Caki2 (cell line): ENCODE measurements around the gene OLFM4. TPM values are rescaled to one million over a fixed set of nuclear protein-coding genes. Genes with fewer than 3 reads are reported as not detected.
"Not testable (repeated sequence)": the region's sequence is repeated elsewhere in the genome, so short reads cannot be mapped to it uniquely, and the experiment has no call there.

Experiments
- DNase-seq: peaks from one replicate; pipeline ENCODE4 v3.0.0-alpha.2; 2015; ENCODE audit warnings: low read depth
- in situ Hi-C: cut with HindIII; loops from 2 replicates; pipeline ENCODE4 v1.10.0; 2016; ENCODE audit warnings: low sequenced_read_pairs, low pct_unique_long_range_greater_than_20kb, mixed read lengths
- total RNA-seq: library from RNA; depleted of rRNA; stranded (reverse); fragments of >200 nt; shearing (Covaris generic); gene quantifications from 2 replicates; pipeline ENCODE4 v1.2.3, GENCODE V29; 2014; ENCODE audit warnings: low replicate concordance

The OLFM4 gene
- total RNA-seq, 1 experiment from 2014 or later, result not detected

- DNase-seq, result no peak
- in situ Hi-C loops, result no loop called here
Measured at GRCh38 chr13:53012707-53013106, 15.9 kb upstream of the OLFM4 start.

DNA sequence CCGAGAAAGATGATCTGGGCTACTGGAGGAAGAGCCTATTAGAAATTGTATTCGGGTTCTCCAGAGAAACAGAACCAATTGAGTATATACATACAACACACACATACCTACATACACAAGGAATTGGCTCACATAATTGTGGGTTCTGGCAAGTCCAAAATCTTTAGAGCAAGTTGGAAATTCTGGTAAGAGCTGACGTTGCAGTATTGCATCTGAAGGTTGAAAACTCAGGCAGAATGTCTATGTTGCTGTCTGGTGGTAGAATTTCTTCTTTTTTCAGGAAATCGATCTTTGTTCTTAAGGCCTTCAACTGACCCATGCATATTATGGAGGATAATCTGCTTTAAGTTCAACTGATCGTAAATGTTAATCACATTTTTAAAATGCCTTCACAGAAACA is 15.5 kb upstream of the OLFM4 start:
- in situ Hi-C loops, result no loop called here
- DNase-seq, result no peak

- in situ Hi-C loops, DNase-seq: not testable (repeated sequence)
Measured at GRCh38 chr13:53014018-53014417, 14.6 kb upstream of the OLFM4 start.

DNA sequence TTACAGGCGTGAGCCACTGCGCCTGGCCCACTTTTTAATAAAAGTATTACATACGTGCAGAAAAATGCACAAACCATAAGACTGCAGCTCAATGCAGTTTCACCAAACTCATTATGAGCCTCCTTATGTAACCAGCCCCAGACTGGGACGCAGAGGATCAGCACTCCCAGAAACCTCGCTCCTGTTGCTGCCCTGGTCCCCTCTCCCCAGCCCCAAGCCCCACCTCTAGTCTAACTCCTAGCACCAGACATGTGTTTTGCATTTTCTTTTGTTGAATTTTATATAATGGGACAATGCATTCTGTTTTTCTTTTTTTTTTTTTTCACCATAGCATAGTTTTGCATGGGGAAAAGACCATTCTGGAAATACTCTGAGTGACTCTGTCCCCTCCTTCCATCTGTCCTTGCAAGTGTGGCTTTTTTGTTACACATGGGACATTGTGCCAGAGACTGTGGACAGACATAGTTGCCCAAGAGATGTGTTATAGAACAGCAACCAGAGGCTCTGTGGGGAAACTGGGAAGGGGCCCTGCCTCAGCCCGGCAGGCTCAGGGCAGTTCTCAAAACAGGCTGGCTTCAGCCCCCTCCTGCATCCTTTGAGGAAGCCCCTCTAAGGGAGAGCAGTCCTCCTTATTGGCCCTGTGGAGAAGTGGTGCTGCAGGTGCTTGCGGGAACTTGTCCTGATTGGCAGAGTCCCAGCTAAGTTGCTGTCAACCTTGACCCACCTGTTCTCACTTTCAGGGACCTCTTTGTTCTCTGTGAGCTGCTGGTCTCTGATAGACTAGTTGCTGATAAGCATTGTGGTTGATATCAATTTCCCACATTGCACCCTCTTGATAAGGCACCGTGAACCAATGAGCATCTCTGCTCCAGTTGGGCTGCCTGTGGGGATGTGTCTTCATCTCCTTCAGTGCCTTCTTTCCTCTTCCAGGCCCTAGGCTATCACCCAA is 13.8 kb upstream of the OLFM4 start:
- in situ Hi-C loops, result no loop called here
- DNase-seq, result no peak

DNA sequence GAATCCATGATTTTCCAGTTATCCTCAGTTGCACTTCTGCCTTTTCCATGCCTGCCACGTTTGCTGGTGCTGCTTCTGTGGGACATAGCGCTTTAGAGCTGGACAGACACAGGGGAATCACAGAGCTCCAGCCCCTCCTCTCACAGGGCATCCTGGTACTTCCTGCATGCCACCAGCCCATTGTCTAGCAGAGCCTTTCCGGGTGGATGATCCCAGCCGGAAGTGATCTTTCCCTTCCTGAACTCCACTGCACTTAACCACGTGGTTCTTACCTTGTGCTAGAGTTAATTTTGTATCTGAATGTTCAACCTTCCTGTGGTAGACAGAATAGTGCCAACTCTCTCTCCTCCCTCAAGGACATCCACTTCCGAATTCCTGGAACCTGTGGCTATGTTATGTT is 12.6 kb upstream of the OLFM4 start:
- DNase-seq, result no peak
- in situ Hi-C loops, result no loop called here

DNA sequence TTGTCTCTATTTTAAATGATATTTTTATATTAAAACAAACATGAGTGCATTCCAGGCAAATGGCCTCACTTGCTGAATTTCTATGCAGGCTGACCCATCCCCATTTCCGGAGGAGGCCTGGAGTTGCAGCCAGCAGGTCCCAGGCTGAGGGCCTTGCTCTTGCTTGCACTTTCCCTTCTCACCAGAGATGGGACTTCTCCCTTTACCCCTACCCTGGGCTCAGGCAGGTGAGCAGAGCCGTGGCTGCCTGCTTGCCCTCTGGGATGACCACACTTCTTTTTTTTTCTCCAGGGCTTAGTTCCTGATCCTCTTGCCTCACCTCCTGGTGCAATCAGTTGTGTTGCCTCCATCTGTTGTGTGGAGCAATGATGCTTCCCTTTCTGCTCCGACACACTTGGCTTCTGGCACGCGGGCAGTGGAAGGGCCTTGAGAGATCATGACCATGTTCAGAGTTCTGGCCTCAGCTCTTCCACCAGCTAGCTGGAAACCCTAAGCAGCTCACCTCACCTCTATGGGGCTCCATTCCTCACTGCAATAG is 11.1 kb upstream of the OLFM4 start:
- DNase-seq, result no peak
- in situ Hi-C loops, result no loop called here

DNA sequence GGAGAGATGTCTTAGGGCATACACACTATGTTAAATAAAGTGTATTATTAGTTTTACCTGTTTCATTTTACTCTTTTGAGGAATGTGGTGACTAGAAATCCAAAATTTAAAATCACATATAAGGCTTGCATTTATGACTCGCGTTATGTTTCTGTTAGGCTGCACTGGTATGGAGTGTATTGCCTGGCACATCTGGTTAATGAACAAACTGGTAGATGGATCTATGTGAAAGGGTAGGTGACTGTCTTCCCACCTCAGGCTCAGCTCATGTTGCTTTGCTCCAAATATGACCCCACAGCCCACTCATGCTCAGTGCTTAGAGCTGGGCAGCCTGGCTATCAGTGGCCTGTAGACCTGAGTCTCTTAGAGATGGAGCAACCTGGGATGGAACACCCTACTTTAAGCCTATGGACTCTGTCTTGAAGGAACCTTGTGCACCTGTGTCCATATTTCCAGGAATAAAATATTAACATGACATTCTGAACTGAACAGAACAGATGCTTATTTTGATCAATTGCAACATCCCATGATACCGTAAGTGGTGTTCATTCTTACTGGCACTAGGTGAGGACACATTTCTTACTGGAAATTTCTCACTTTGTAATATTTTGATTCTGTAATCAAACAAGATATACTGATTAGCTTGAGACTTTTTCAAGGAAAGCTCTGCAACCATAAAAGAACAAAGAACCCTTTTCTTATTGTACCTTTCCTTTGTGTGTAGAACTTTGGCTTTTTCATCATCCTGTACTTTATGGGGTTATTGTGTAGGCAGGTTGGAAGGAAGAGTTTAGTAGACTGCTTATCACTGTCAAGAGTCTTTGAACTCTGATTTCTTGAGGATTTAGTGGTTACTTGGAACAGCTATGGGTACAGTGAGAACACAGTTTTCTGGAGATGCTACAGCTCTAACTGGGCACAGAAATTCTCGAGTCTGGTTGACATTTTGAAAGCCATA is 9.6 kb upstream of the OLFM4 start:
- DNase-seq, result no peak
- in situ Hi-C loops, result no loop called here

GRCh38 chr13:53020764-53021335 is 7.8 kb upstream of the OLFM4 start:
- in situ Hi-C loops, result no loop called here
- no peak for DNase-seq

DNA sequence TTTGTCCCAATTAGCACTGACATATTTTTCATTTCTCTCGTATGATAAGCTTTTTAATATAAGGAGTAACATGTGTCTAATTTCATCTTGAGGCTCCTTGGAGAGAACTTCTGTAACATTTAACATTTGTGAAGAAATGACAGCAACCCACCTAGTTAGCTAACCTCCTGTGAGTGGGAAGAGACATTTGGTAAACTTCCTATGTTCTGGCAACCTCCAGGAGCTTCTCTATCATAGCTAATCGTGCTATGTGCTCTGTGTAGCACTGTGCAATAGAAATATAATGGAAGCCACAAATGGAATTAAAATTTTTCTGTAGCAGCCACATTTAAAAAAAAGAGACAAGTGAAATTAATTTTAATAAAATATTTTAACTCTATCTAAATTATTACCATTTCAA is 5.4 kb upstream of the OLFM4 start:
- in situ Hi-C loops, result no loop called here
- DNase-seq, result no peak

DNA sequence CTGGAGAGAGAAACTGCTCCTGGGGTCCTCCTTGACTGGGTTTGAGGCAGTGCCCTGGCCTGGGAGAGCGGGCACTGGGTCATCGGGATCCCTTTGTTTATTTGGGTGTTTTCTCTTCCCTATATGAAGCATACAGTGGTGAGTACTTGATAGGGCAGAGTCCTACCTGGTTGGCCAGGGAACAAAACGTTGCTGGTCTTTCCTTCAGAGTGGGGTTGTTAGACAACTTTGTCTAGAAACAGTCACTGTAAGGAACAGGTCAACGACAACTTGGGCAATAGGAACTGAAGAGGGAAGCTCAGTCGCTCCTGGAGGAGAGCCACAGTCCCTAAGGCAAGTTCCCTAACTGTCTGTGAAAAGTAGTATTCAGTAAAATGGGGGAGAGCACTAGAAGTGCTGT is 550 bp upstream of the OLFM4 start:
- in situ Hi-C loops, result no loop called here
- no peak for DNase-seq

DNA sequence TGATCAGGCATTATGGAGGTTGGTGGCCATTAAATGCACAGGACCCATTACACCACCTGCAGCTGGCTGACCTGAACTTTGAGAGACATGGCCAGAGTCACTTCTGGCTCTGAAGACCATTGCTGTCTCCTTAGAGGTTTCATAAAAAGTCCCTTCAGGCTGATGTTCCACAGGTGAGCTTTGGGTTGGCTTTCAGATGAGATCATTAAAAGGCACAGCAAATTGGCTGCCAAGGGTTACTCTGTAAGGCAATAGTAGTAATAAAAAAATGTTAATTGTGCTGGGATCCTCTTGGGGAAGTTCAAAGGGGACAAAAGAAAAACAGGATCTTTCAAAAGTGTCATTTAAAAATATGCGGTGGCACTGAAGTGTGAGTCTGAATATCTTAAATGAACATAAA is 4.2 kb downstream of the OLFM4 start:
- in situ Hi-C loops, result no loop called here
- no peak for DNase-seq

GRCh38 chr13:53038993-53039392 is 10.4 kb downstream of the OLFM4 start:
- in situ Hi-C loops, result no loop called here

GRCh38 chr13:53041968-53042516 is 13.4 kb downstream of the OLFM4 start:
- DNase-seq, result no peak
- in situ Hi-C loops, result no loop called here

More at GRCh38 chr13:53038993-53039392, 10.4 kb downstream of the OLFM4 start:
- no peak for DNase-seq

DNA sequence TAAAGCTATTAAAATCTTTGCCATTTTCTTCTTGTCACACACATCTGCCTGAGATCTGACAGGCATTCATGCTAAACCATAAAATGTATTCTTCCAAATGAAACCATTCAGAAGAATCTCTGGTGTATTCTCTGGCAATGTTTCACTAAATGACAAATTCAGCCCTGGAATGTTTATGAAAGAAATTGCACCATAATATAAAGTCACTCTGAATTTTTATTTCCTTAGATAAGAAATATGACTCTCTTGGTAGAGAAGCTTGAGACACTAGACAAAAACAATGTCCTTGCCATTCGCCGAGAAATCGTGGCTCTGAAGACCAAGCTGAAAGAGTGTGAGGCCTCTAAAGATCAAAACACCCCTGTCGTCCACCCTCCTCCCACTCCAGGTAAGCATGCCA is 14.3 kb downstream of the OLFM4 start:
- DNase-seq, result no peak
- in situ Hi-C loops, result no loop called here

GRCh38 chr13:53043398-53043797 is 14.8 kb downstream of the OLFM4 start:
- no peak for DNase-seq
- in situ Hi-C loops, result no loop called here

GRCh38 chr13:53045189-53045588 is 16.6 kb downstream of the OLFM4 start:
- DNase-seq, result no peak
- in situ Hi-C loops, result no loop called here

- in situ Hi-C loops, result no loop called here
Measured at GRCh38 chr13:53048880-53049279, 20.3 kb downstream of the OLFM4 start.

DNA sequence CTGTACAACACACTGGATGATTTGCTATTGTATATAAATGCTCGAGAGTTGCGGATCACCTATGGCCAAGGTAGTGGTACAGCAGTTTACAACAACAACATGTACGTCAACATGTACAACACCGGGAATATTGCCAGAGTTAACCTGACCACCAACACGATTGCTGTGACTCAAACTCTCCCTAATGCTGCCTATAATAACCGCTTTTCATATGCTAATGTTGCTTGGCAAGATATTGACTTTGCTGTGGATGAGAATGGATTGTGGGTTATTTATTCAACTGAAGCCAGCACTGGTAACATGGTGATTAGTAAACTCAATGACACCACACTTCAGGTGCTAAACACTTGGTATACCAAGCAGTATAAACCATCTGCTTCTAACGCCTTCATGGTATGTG is 21.5 kb downstream of the OLFM4 start:
- no peak for DNase-seq
- in situ Hi-C loops, result no loop called here

More at GRCh38 chr13:53048880-53049279, 20.3 kb downstream of the OLFM4 start:
- no peak for DNase-seq
